ENCODE measurements around the gene NDUFS8. TPM values are rescaled to one million over a fixed set of nuclear protein-coding genes. Genes with fewer than 3 reads are reported as not detected.

Gene NDUFS8
- total and polyA plus RNA-seq, 2 experiments from 2014 or later = 114 to 219 TPM

- Histone ChIP-seq H3K36me3 (ENCODE audit: low read depth) (no peaks in the 10 kb centered on the region), H3K27ac (no peak overlapping the region), H4K20me1 (ENCODE audit: insufficient read depth) (no peaks in the 10 kb centered on the region), H3K9me2 (ENCODE audit: insufficient read depth) (no peaks in the 10 kb centered on the region), H3F3A (ENCODE audit: insufficient read depth) (no peaks in the 10 kb centered on the region), H3K4me3 (no peak overlapping the region), H3K9ac (no peak overlapping the region), H3K9me3 (ENCODE audit: low read depth) (no peaks in the 10 kb centered on the region), H3K27me3 (replicated peaks; ENCODE audit: insufficient read depth) (no peaks in the 10 kb centered on the region), H3K4me2 (ENCODE audit: unreplicated experiment) (no peak overlapping the region), H3K79me2 (ENCODE audit: insufficient read depth) (no peaks in the 10 kb centered on the region), H2AFZ (no peak overlapping the region), H3K4me1 (ENCODE audit: insufficient read depth) (no peaks in the 10 kb centered on the region)
- in situ Hi-C loops (cut with MboI) = no loop called here
- 96 to 99% methylated on average over 3 of the region's 3 CpGs for WGBS, 2 experiments (ENCODE audit: low coverage in 1 of 2, low lambda C conversion rate in 2 of 2, missing lambda C conversion rate in 2 of 2)
- no peak for DNase-seq
- no peak for TF ChIP-seq EZH2 (IDR thresholded peaks at IDR 0.05; ENCODE audit: insufficient read depth, poor library complexity, severe bottlenecking)
- TF ChIP-seq EZH2phosphoT487 (IDR thresholded peaks at IDR 0.05; ENCODE audit: insufficient read depth, low read depth) = no peak
Measured at GRCh38 chr11:68083517-68083916, 53.0 kb downstream of the NDUFS8 start.

Small RNA genes within 50 kb of the gene (microRNA-seq; reads per million reads assigned to microRNA genes)
- not detected for gene MIR4691 (ENCODE audit: borderline number of aligned reads)
- gene MIR6753 (ENCODE audit: borderline number of aligned reads) = not detected
- gene MIR7113 (ENCODE audit: borderline number of aligned reads) = not detected

Small RNA genes within 50 kb of the gene (small RNA-seq; reads per million reads assigned to genes)
- gene MIR6753 (ENCODE audit: low read depth, low replicate concordance) = not detected

Other genes with a start within 250 kb of the NDUFS8 start
- 37.7 and 41.1 TPM in 2 replicates for gene UNC93B1, start 26.6 kb upstream of the NDUFS8 start, total RNA-seq (2014; rRNA removed; shearing (Covaris generic))
- gene UNC93B1, start 26.6 kb upstream of the NDUFS8 start, polyA plus RNA-seq (2016; fragmentation: Nextera tagmentation; extraction: Ambion mirVana) = 20.9 and 24.6 TPM in 2 replicates
- gene ALDH3B1, start 20.4 kb upstream of the NDUFS8 start, total RNA-seq (2014; rRNA removed; shearing (Covaris generic)) = 63.9 and 70.7 TPM in 2 replicates
- gene ALDH3B1, start 20.4 kb upstream of the NDUFS8 start, polyA plus RNA-seq (2016; fragmentation: Nextera tagmentation; extraction: Ambion mirVana) = 42.7 and 43.4 TPM in 2 replicates
- 118 and 146 TPM in 2 replicates for gene TCIRG1, start 8.3 kb downstream of the NDUFS8 start, total RNA-seq (2014; rRNA removed; shearing (Covaris generic))
- 65.8 and 75.9 TPM in 2 replicates for gene TCIRG1, start 8.3 kb downstream of the NDUFS8 start, polyA plus RNA-seq (2016; fragmentation: Nextera tagmentation; extraction: Ambion mirVana)
- 4.2 and 12.3 TPM in 2 replicates for gene CHKA, start 90.7 kb downstream of the NDUFS8 start, total RNA-seq (2014; rRNA removed; shearing (Covaris generic))
- gene CHKA, start 90.7 kb downstream of the NDUFS8 start, polyA plus RNA-seq (2016; fragmentation: Nextera tagmentation; extraction: Ambion mirVana) = 3.6 and 4.2 TPM in 2 replicates
- 17.7 and 25.9 TPM in 2 replicates for gene KMT5B, start 182.6 kb downstream of the NDUFS8 start, total RNA-seq (2014; rRNA removed; shearing (Covaris generic))
- 21.0 and 22.9 TPM in 2 replicates for gene KMT5B, start 182.6 kb downstream of the NDUFS8 start, polyA plus RNA-seq (2016; fragmentation: Nextera tagmentation; extraction: Ambion mirVana)
- 73.7 and 89.4 TPM in 2 replicates for gene C11orf24, start 241.3 kb downstream of the NDUFS8 start, total RNA-seq (2014; rRNA removed; shearing (Covaris generic))
- 105 and 109 TPM in 2 replicates for gene C11orf24, start 241.3 kb downstream of the NDUFS8 start, polyA plus RNA-seq (2016; fragmentation: Nextera tagmentation; extraction: Ambion mirVana)